Neural progenitor cell (in vitro differentiated cells): ENCODE measurements around the gene PSME2. TPM values are rescaled to one million over a fixed set of nuclear protein-coding genes. Genes with fewer than 3 reads are reported as not detected.

ENCODE experiments used
- DNase-seq: peaks from one replicate; pipeline ENCODE4 v3.0.0-alpha.2; 2016; ENCODE audit warnings: low spot score
- H2AFZ ChIP-seq: fragments of 200-600 bp; sonication (generic); replicated peaks from 2 replicates; pipeline ENCODE4 v1.6.1; 2016; ENCODE audit warnings: antibody characterized with exemption
- H3F3A ChIP-seq: fragments of 200-600 bp; sonication (generic); 2 replicates; pipeline ENCODE4 v1.6.1; 2016; ENCODE audit warnings: antibody characterized with exemption, low read depth
- H3K27ac ChIP-seq: fragments of 200-600 bp; sonication (generic); 2 replicates; pipeline ENCODE4 v1.5.1; 2016; ENCODE audit warnings: mild to moderate bottlenecking
- H3K27me3 ChIP-seq: fragments of 200-600 bp; sonication (generic); 2 replicates; pipeline ENCODE4 v1.6.1; 2016; ENCODE audit warnings: mild to moderate bottlenecking, moderate library complexity
- H3K36me3 ChIP-seq: fragments of 200-600 bp; sonication (generic); 2 replicates; pipeline ENCODE4 v1.5.1; 2016
- H3K4me1 ChIP-seq: fragments of 200-600 bp; sonication (generic); 2 replicates; pipeline ENCODE4 v1.6.1; 2016; ENCODE audit warnings: mixed run types
- H3K4me2 ChIP-seq: fragments of 200-600 bp; sonication (generic); 2 replicates; pipeline ENCODE4 v1.6.1; 2016
- H3K4me3 ChIP-seq: fragments of 200-600 bp; sonication (generic); 2 replicates; pipeline ENCODE4 v1.5.1; 2016
- H3K79me2 ChIP-seq: fragments of 200-600 bp; sonication (generic); 2 replicates; pipeline ENCODE4 v1.6.1; 2016; ENCODE audit warnings: low read depth
- H3K9ac ChIP-seq: fragments of 200-600 bp; sonication (generic); 2 replicates; pipeline ENCODE4 v1.6.1; 2016
- H3K9me3 ChIP-seq: fragments of 200-600 bp; sonication (generic); 2 replicates; pipeline ENCODE4 v1.5.1; 2016; ENCODE audit warnings: low read depth
- H4K20me1 ChIP-seq: fragments of 200-600 bp; sonication (generic); 2 replicates; pipeline ENCODE4 v1.6.1; 2016; ENCODE audit warnings: low read depth
- H3K27ac Mint-ChIP-seq: 3 replicates; pipeline ENCODE4 v1.8.0; 2021; ENCODE audit warnings: mixed read lengths
- H3K27me3 Mint-ChIP-seq: 2 replicates; pipeline ENCODE4 v1.8.0; 2022; ENCODE audit warnings: low read depth, mild to moderate bottlenecking, inconsistent platforms, moderate library complexity, mixed read lengths; ENCODE audit not compliant: insufficient read depth
- H3K36me3 Mint-ChIP-seq: 3 replicates; pipeline ENCODE4 v1.8.0; 2021; ENCODE audit warnings: mixed read lengths
- H3K4me1 Mint-ChIP-seq: 3 replicates; pipeline ENCODE4 v1.8.0; 2021; ENCODE audit warnings: mixed read lengths
- H3K4me3 Mint-ChIP-seq: 3 replicates; pipeline ENCODE4 v1.8.0; 2021; ENCODE audit warnings: mild to moderate bottlenecking, moderate library complexity, mixed read lengths
- H3K9me3 Mint-ChIP-seq: 3 replicates; pipeline ENCODE4 v1.8.0; 2020; ENCODE audit warnings: mixed read lengths
- CTCF ChIP-seq: fragments of 200-600 bp; sonication (generic); IDR thresholded peaks from 2 replicates; pipeline ENCODE4 v1.5.1; 2017; ENCODE audit warnings: antibody characterized with exemption, mild to moderate bottlenecking
- EZH2 ChIP-seq: fragments of 200-600 bp; sonication (generic); IDR thresholded peaks from 2 replicates; pipeline ENCODE4 v1.6.1; 2017; ENCODE audit warnings: antibody characterized with exemption, mild to moderate bottlenecking, moderate library complexity
- EZH2phosphoT487 ChIP-seq: fragments of 200-600 bp; sonication (generic); IDR thresholded peaks from 2 replicates; pipeline ENCODE4 v1.6.1; 2017; ENCODE audit warnings: antibody characterized with exemption
- total RNA-seq: library from RNA; depleted of rRNA; stranded (reverse); fragments of >200 nt; gene quantifications from 2 replicates; pipeline ENCODE4 v1.2.3, GENCODE V29; 2015; ENCODE audit warnings: low replicate concordance

The PSME2 gene
- total RNA-seq, 1 donor from 2014 or later, result 43.5 TPM

DNA sequence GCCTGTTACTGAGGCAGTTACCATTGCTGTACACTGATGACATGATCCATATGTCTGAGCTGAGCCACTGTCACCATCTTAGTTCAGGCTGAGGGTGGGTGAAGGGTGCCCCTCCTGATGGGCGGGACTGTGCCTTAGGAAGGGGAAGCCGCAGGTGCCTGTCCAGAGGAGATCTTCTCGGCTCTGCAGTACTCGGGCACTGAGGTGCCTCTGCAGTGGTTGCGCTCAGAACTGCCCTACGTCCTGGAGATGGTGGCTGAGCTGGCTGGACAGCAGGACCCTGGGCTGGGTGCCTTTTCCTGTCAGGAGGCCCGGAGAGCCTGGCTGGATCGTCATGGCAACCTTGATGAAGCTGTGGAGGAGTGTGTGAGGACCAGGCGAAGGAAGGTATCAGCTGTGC lies 4.6 kb upstream of the PSME2 start:
- no peak overlapping the region for H3K4me3 ChIP-seq
- H3K4me2 ChIP-seq, result no peak overlapping the region
- peaks cover 14% of the 10 kb centered on the region for H3K36me3 Mint-ChIP-seq
- H3K27me3 ChIP-seq, result no peaks in the 10 kb centered on the region
- no peaks in the 10 kb centered on the region for H3K9me3 ChIP-seq
- H3K4me3 Mint-ChIP-seq, result no peak overlapping the region
- H3K4me1 ChIP-seq, result peaks cover 7% of the 10 kb centered on the region
- peaks cover 11% of the 10 kb centered on the region for H3K4me1 Mint-ChIP-seq
- no peak overlapping the region for H2AFZ ChIP-seq
- peaks cover 4% of the 10 kb centered on the region for H3K36me3 ChIP-seq
- no peaks in the 10 kb centered on the region for H3K9me3 Mint-ChIP-seq
- peaks cover 4% of the 10 kb centered on the region for H3F3A ChIP-seq
- no peaks in the 10 kb centered on the region for H3K27me3 Mint-ChIP-seq
- H3K79me2 ChIP-seq, result peaks cover 25% of the 10 kb centered on the region
- DNase-seq, result no peak
- no peak overlapping the region for H3K9ac ChIP-seq
- H3K27ac Mint-ChIP-seq, result no peak overlapping the region
- H3K27ac ChIP-seq, result no peak overlapping the region
- TF ChIP-seq EZH2phosphoT487 (no peak), EZH2 (no peak), CTCF (no peak)
- peaks cover 15% of the 10 kb centered on the region for H4K20me1 ChIP-seq

DNA sequence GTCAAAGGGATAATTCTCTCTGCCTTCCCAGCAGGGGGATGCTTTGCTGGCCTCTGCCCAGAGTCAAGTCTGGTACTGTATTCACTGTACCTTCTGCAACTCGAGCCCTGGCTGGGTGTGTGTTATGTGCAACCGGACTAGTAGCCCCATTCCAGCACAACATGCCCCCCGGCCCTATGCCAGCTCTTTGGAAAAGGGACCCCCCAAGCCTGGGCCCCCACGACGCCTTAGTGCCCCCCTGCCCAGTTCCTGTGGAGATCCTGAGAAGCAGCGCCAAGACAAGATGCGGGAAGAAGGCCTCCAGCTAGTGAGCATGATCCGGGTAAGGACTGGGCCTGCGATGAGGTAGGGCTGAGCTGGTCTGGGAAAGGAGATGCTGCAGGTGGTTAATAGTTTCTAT lies 4.2 kb upstream of the PSME2 start:
- Histone ChIP-seq H3K27me3 (no peaks in the 10 kb centered on the region), H3K36me3 (peaks cover 4% of the 10 kb centered on the region), H3K79me2 (peaks cover 29% of the 10 kb centered on the region), H3F3A (peaks cover 4% of the 10 kb centered on the region), H3K4me3 (no peak overlapping the region), H2AFZ (no peak overlapping the region), H3K9me3 (no peaks in the 10 kb centered on the region), H3K4me1 (peaks cover 10% of the 10 kb centered on the region), H3K27ac (no peak overlapping the region), H3K9ac (no peak overlapping the region), H3K4me2 (no peak overlapping the region), H4K20me1 (peaks cover 15% of the 10 kb centered on the region)
- Mint-ChIP-seq H3K36me3 (peaks cover 10% of the 10 kb centered on the region), H3K4me3 (no peak overlapping the region), H3K4me1 (peaks cover 15% of the 10 kb centered on the region), H3K27ac (no peak overlapping the region), H3K9me3 (no peaks in the 10 kb centered on the region), H3K27me3 (no peaks in the 10 kb centered on the region)
- TF ChIP-seq EZH2, result no peak
- TF ChIP-seq EZH2phosphoT487, result no peak
- no peak for TF ChIP-seq CTCF
- no peak for DNase-seq

GRCh38 chr14:24150061-24150460 lies 3.7 kb upstream of the PSME2 start:
- no peak overlapping the region for H3K27ac Mint-ChIP-seq
- peaks cover 19% of the 10 kb centered on the region for H3K4me1 Mint-ChIP-seq
- no peak overlapping the region for H2AFZ ChIP-seq
- peaks cover 6% of the 10 kb centered on the region for H3K36me3 Mint-ChIP-seq
- no peak overlapping the region for H3K27ac ChIP-seq
- peaks cover 4% of the 10 kb centered on the region for H3K36me3 ChIP-seq
- H4K20me1 ChIP-seq, result peaks cover 15% of the 10 kb centered on the region
- H3F3A ChIP-seq, result peaks cover 4% of the 10 kb centered on the region
- H3K9me3 Mint-ChIP-seq, result no peaks in the 10 kb centered on the region
- TF ChIP-seq EZH2, result no peak
- TF ChIP-seq EZH2phosphoT487, result no peak
- TF ChIP-seq CTCF, result no peak
- no peaks in the 10 kb centered on the region for H3K9me3 ChIP-seq
- H3K27me3 ChIP-seq, result no peaks in the 10 kb centered on the region
- no peak overlapping the region for H3K9ac ChIP-seq
- no peak overlapping the region for H3K4me3 Mint-ChIP-seq
- no peak for DNase-seq
- no peaks in the 10 kb centered on the region for H3K27me3 Mint-ChIP-seq
- H3K4me2 ChIP-seq, result no peak overlapping the region
- H3K4me1 ChIP-seq, result peaks cover 10% of the 10 kb centered on the region
- H3K4me3 ChIP-seq, result no peak overlapping the region
- peaks cover 33% of the 10 kb centered on the region for H3K79me2 ChIP-seq
